ENCODE measurements around the gene PDLIM7.
"Not testable (repeated sequence)": the region's sequence is repeated elsewhere in the genome, so short reads cannot be mapped to it uniquely, and the experiment has no call there.

- TF ChIP-seq CTCF (IDR thresholded peaks at IDR 0.05; ENCODE audit: low read length); EZH2 (optimal IDR thresholded peaks at IDR 0.05; ENCODE audit: low read depth, low read length): not testable (repeated sequence)
Measured at GRCh38 chr5:177485753-177486152, 11.7 kb downstream of the PDLIM7 start.

All from MM.1S (cell line).